Muscle of arm (tissue), 12 donors: ENCODE measurements around the gene FAM25A. TPM values are rescaled to one million over a fixed set of nuclear protein-coding genes. Genes with fewer than 3 reads are reported as not detected.

ENCODE experiments used
- DNase-seq: peaks from one replicate; pipeline ENCODE4 v3.0.0-alpha.2; 2013
- polyA plus RNA-seq, 12 donors: library from polyadenylated mRNA; unstranded; fragments of 120-200 nt; gene quantifications; one replicate each; pipeline ENCODE4 v1.2.1, GENCODE V29; 2013; ENCODE audit not compliant: insufficient read length in 12 of 12

The FAM25A gene
- polyA plus RNA-seq, 12 donors: not detected

- no peak for DNase-seq
Measured at GRCh38 chr10:87060280-87060928, 40.3 kb downstream of the FAM25A start.

DNA sequence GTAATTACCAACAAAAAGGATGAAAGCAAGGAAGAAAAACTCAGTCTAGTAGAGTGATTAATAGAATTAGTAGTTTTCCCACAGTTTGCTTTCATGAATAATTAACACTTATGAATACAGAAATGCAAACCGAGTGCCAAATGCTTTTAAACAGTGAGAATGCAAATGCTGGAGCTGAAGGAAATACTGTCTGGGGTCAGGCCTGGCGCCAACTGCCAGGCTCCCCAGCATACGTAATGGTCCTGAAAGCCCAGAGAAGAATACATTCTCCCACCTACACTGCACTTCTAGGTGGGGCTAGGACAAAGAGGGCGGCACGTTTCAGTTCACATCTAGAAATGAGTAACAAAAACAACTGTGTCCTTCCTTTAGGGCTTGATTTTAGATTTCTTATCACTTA, 44.6 kb downstream of the FAM25A start:
- DNase-seq: no peak

- DNase-seq: no peak
Measured at GRCh38 chr10:87066178-87066577, 46.1 kb downstream of the FAM25A start.

DNA sequence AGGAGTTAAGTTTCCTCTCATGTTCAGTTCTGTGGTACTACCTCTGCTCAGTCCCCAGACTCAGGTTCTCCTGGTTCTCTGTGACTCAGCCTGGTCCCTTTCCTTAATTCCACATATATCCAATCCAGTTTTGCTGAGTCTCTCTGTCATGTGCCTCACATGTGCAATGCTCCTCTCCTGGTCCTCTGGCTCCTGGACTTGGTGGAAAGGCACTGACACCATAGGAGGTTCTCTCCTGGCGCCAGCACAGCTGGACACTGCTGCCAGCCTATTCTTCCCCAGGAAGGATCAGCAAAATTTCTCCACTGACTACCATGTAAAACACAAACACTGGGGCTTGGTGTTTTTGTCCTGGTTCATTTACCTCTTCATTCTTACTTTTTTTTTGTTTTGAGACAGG, 46.8 kb downstream of the FAM25A start:
- no peak for DNase-seq

DNA sequence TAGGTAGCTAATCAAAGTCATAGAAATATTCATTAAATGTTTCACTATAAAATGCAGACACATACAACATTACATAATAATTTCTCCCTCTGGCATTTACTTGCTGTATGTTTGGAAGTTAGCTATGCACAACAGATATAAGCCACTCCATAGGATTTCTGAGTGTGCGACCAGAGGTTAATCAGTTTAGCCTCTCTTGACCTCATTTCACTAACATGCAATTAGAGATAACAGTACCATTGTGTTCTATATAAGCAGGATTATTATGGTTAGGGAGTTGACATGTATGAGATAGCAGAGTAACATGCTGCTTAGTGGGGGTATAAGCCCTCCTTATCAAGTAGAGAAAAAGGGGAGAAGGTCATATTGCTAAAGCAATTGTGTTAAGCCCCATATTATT, 48.2 kb downstream of the FAM25A start:
- DNase-seq: no peak

DNA sequence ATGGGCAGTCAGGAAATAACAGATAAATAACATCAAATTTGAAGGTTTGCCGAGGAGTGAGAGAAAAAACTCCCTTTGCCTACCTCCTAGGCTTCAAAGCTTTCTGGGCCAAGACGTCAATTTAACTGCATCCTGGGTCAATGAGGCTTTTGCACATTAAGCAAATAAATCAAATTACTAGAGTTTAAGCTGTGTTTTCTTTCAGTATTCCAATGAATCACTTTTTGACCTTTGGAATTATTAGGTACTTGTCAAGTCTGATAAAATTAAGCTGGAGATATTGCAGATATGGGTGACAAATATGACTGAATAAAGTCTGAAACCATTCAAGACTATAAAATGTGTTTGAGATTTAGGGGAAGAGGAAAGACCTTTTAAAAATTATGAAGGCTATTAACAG, 52.4 kb downstream of the FAM25A start:
- no peak for DNase-seq

Other genes starting within 250 kb of the FAM25A start
- 10 to 100 TPM in 11 of 12 donors, not detected in 1; 17.1 to 23.0 (median 19.4) TPM for gene MMRN2, start 62.7 kb upstream of the FAM25A start, polyA plus RNA-seq
- 10 to 100 TPM in 2 of 12 donors, 1 to 10 TPM in 9, not detected in 1; 3.1 to 50.4 (median 4.4) TPM for gene SNCG, start 61.7 kb upstream of the FAM25A start, polyA plus RNA-seq
- gene ADIRF, start 51.8 kb upstream of the FAM25A start, polyA plus RNA-seq: 10 to 100 TPM in 1 of 12 donors, 1 to 10 TPM in 8, under 1 TPM in 1, not detected in 2; 0.56 to 10.1 (median 4.0) TPM
- 100 to 1,000 TPM in 1 of 12 donors, 10 to 100 TPM in 11; 40.9 to 141 (median 62.0) TPM for gene GLUD1, start 74.5 kb downstream of the FAM25A start, polyA plus RNA-seq
- 10 to 100 TPM in 11 of 12 donors, not detected in 1; 16.9 to 29.8 (median 23.4) TPM for gene SHLD2, start 74.9 kb downstream of the FAM25A start, polyA plus RNA-seq
- 1 to 10 TPM in 10 of 12 donors, not detected in 2; 1.5 to 4.3 (median 2.1) TPM for gene NUTM2A, start 205.2 kb downstream of the FAM25A start, polyA plus RNA-seq